SH-SY5Y (cell line): ENCODE measurements around the gene SLC25A26.

Experiments used
- GATA2 ChIP-seq: IDR thresholded peaks from 2 replicates; pipeline ENCODE4 v1.6.1; 2011; ENCODE audit warnings: mild to moderate bottlenecking, low read depth, low read length
- GATA3 ChIP-seq: IDR thresholded peaks from 2 replicates; pipeline ENCODE4 v1.6.1; 2011; ENCODE audit warnings: low read depth, mild to moderate bottlenecking, low read length, moderate library complexity

DNA sequence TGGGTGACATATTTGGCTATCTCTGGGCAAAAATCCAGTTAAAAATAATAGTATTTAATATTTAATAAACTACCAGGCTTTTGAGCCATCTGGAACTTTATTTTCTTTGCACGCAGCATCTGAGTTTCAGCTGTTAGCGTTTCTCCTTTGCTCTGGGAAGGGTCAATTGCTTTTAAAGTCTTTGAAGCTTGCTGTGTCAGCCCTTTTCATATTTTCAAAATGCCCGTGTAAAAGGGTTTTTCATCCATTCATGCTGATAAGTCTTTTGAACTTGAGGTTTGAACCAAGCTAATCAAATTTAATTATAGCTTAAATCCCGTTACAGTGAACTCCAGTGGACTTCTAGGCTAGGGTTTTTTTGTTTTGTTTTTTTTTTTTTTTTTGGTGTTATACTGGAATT is 79.1 kb downstream of the SLC25A26 start:
- no peak for TF ChIP-seq GATA2
- TF ChIP-seq GATA3: no peak
